ENCODE results near the gene KCNF1. TPM values are rescaled to one million over a fixed set of nuclear protein-coding genes. Genes with fewer than 3 reads are reported as not detected.

KCNF1 gene
- total RNA-seq, 2 experiments from 2014 or later: not detected

DNA sequence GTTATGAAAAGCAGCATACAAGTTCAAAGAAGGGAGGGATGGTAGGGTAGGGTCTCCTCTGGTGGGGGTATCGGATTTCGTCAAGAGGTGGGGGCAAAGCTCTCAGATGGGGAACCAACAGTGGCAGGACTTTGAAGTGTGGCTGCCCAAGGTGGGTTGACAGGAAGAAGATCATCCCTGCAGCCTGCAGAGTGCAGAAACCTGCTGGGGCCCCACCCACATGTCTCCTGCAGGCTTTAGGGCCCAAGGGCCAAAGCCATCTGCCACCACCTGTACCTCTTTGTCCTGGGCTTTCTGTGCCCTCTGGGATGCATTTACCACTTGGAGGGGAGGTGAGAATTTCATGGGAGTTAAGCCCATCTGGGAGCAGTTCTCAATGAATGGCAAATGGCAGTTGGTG is 42.7 kb downstream of the KCNF1 start:
- no peak overlapping the region for H3K4me2 ChIP-seq (ENCODE audit: low read length)
- H3K36me3 ChIP-seq (ENCODE audit: insufficient read depth, low read length): no peaks in the 10 kb centered on the region
- ChIA-PET POLR2A (no interaction called here), CTCF (ENCODE audit: unreplicated experiment) (no interaction called here)
- no peaks in the 10 kb centered on the region for H3K79me2 ChIP-seq (ENCODE audit: insufficient read depth, low read depth, low read length)
- no peaks in the 10 kb centered on the region for H3K9me2 ChIP-seq (ENCODE audit: insufficient read depth, low read length)
- H4K20me1 ChIP-seq (ENCODE audit: insufficient read depth, low read length): no peaks in the 10 kb centered on the region
- H2AFZ ChIP-seq (ENCODE audit: low read length): no peak overlapping the region
- no peak overlapping the region for H3K27ac ChIP-seq (ENCODE audit: low read depth, low read length, poor library complexity, severe bottlenecking)
- intact Hi-C loops (cut with micrococcal nuclease; ENCODE audit: unreplicated experiment): no loop called here
- no TSS peak for BruUV-seq (replicated peaks)
- TF ChIP-seq, protein P1, sequence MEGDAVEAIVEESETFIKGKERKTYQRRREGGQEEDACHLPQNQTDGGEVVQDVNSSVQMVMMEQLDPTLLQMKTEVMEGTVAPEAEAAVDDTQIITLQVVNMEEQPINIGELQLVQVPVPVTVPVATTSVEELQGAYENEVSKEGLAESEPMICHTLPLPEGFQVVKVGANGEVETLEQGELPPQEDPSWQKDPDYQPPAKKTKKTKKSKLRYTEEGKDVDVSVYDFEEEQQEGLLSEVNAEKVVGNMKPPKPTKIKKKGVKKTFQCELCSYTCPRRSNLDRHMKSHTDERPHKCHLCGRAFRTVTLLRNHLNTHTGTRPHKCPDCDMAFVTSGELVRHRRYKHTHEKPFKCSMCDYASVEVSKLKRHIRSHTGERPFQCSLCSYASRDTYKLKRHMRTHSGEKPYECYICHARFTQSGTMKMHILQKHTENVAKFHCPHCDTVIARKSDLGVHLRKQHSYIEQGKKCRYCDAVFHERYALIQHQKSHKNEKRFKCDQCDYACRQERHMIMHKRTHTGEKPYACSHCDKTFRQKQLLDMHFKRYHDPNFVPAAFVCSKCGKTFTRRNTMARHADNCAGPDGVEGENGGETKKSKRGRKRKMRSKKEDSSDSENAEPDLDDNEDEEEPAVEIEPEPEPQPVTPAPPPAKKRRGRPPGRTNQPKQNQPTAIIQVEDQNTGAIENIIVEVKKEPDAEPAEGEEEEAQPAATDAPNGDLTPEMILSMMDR (conservative IDR thresholded peaks at IDR 0.05; ENCODE audit: low read length): no peak
- no peak for TF ChIP-seq EZH2phosphoT487 (IDR thresholded peaks at IDR 0.05; ENCODE audit: borderline replicate concordance, low read depth, low read length)
- H3K4me1 ChIP-seq (ENCODE audit: insufficient read depth, low read length, poor library complexity, severe bottlenecking): no peaks in the 10 kb centered on the region
- no peaks in the 10 kb centered on the region for H3K9me3 ChIP-seq (ENCODE audit: low read length)
- DNase-seq (ENCODE audit: low spot score): no peak
- H3K4me3 ChIP-seq (ENCODE audit: low read depth, low read length, poor library complexity, severe bottlenecking): no peak overlapping the region

DNA sequence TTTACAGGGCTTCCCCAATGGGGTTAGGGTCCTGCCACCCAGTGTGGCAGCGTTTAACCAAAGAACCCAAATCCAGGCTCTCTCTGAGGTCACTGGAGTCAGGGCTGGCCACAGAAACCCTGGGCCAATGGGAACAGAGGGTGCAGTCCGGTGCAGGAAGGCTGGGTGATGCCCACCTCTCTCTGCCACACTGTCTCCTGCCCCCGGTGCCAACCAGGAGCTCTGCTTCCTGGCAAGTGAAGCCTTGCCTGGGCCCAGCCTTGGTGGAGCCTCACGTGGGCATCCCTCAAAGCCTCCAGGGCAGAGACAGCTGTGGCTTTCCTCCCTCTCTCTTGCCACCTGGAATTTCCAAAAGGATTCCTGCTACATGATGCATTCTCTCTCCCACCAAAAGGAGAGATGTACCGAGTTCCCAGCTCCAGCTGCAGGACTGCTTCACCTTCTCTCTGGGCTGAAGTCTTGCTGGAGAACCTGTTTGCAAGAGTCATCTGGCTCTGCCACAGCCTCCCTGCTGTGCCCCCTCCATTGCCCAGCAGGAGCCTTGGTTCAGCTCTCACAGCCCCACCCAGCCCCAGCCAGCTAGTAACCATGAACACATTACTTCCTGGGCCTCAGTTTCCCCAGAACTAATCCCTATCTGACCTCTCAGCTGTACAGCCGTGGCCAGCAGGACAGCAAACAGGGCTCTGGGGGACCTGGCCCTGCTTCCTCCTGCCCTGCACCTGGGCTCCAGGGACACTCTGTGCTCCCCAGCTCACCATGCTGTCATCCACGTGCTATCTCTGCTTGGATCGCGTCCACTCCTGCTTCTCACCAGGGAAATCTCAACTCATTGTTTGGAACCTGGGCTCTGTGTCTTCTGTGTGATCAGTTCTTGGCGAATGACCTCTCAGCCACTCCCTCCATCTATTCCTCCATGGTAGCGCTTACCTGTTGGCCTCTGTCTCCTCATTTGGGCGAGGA is 43.4 kb downstream of the KCNF1 start:
- DNase-seq (ENCODE audit: low spot score): no peak
- ChIA-PET POLR2A (no interaction called here), CTCF (ENCODE audit: unreplicated experiment) (no interaction called here)
- Histone ChIP-seq H3K4me3 (ENCODE audit: low read depth, low read length, poor library complexity, severe bottlenecking) (no peak overlapping the region), H3K4me2 (ENCODE audit: low read length) (no peak overlapping the region), H3K9me3 (ENCODE audit: low read length) (no peaks in the 10 kb centered on the region), H3K9me2 (ENCODE audit: insufficient read depth, low read length) (no peaks in the 10 kb centered on the region), H3K36me3 (ENCODE audit: insufficient read depth, low read length) (no peaks in the 10 kb centered on the region), H3K79me2 (ENCODE audit: insufficient read depth, low read depth, low read length) (no peaks in the 10 kb centered on the region), H3K4me1 (ENCODE audit: insufficient read depth, low read length, poor library complexity, severe bottlenecking) (no peaks in the 10 kb centered on the region), H4K20me1 (ENCODE audit: insufficient read depth, low read length) (no peaks in the 10 kb centered on the region), H3K27ac (ENCODE audit: low read depth, low read length, poor library complexity, severe bottlenecking) (no peak overlapping the region), H2AFZ (ENCODE audit: low read length) (no peak overlapping the region)
- intact Hi-C loops (cut with micrococcal nuclease; ENCODE audit: unreplicated experiment): no loop called here
- TF ChIP-seq EZH2phosphoT487 (IDR thresholded peaks at IDR 0.05; ENCODE audit: borderline replicate concordance, low read depth, low read length): no peak
- no TSS peak for BruUV-seq (replicated peaks)

DNA sequence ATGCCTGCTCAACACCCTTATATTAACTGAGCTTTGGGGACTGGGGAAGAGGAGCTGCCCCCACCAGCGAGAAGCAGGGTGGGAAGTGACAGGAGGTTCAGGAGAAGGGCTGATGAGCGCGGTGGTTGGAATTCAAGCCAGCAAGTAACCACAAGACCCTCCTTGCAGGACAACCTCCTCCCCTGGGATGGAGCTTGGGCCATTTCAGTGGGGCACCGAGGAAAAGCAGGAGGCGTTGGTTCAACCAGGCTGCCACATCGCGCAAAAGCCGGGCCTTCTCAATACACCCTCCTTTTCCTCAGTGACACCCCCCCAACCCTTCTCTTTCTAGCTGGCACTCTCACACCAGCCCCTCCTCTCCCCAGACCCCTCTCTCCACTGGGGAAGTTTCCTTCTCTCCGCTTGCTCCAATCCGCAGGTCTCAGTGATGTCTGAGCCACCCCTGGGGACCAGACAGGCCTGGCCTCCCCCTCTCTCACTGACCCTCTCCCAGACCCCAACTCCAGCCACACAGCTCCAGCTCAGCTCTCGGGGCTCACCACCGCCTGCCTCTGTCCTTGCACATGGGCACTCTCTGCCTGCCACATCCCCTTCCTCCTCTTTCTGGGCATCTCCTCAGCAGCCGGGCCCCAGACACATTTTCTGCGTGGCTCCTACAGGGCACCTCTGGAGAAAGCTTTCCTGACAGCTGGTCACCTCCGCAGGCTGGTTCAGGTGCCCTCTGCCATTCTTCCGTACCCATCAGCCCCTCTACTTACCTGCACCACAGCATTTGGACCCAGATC is 44.5 kb downstream of the KCNF1 start:
- Histone ChIP-seq H3K36me3 (ENCODE audit: insufficient read depth, low read length) (no peaks in the 10 kb centered on the region), H2AFZ (ENCODE audit: low read length) (no peak overlapping the region), H3K4me1 (ENCODE audit: insufficient read depth, low read length, poor library complexity, severe bottlenecking) (no peaks in the 10 kb centered on the region), H3K4me2 (ENCODE audit: low read length) (no peak overlapping the region), H3K27ac (ENCODE audit: low read depth, low read length, poor library complexity, severe bottlenecking) (no peak overlapping the region), H3K9me2 (ENCODE audit: insufficient read depth, low read length) (no peaks in the 10 kb centered on the region), H3K4me3 (ENCODE audit: low read depth, low read length, poor library complexity, severe bottlenecking) (no peak overlapping the region), H3K9me3 (ENCODE audit: low read length) (no peaks in the 10 kb centered on the region), H4K20me1 (ENCODE audit: insufficient read depth, low read length) (no peaks in the 10 kb centered on the region), H3K79me2 (ENCODE audit: insufficient read depth, low read depth, low read length) (no peaks in the 10 kb centered on the region)
- TF ChIP-seq, protein P1 (conservative IDR thresholded peaks at IDR 0.05; ENCODE audit: low read length): no peak
- TF ChIP-seq EZH2phosphoT487 (IDR thresholded peaks at IDR 0.05; ENCODE audit: borderline replicate concordance, low read depth, low read length): no peak
- BruUV-seq (replicated peaks): no TSS peak
- CTCF ChIA-PET (ENCODE audit: unreplicated experiment): no interaction called here
- intact Hi-C loops (cut with micrococcal nuclease; ENCODE audit: unreplicated experiment): no loop called here
- DNase-seq (ENCODE audit: low spot score): no peak
- POLR2A ChIA-PET: no interaction called here

Measured in OCI-LY7 (cell line).